DOHH2 (cell line): ENCODE measurements around the gene IL2RA.

Experiments used
- CTCF ChIP-seq: fragments of 200-600 bp; sonication (generic); IDR thresholded peaks from one replicate; pipeline ENCODE4 v1.5.1; 2014; ENCODE audit warnings: antibody characterized with exemption, mild to moderate bottlenecking, low read depth, low read length; ENCODE audit not compliant: poor library complexity, severe bottlenecking
- EZH2phosphoT487 ChIP-seq: fragments of 200-600 bp; sonication (generic); IDR thresholded peaks from 2 replicates; pipeline ENCODE4 v1.6.1; 2017; ENCODE audit warnings: borderline replicate concordance, mild to moderate bottlenecking, antibody characterized with exemption, low read length, moderate library complexity, mixed read lengths

- no peak for TF ChIP-seq CTCF
- no peak for TF ChIP-seq EZH2phosphoT487
Measured at GRCh38 chr10:6053816-6054631, 8.1 kb downstream of the IL2RA start.
